ENCODE data around the gene TRAK1. TPM values are rescaled to one million over a fixed set of nuclear protein-coding genes. Genes with fewer than 3 reads are reported as not detected.
A peak's percentile ranks its signal among the peaks of the same experiment; 100 is the strongest.

The TRAK1 gene
- total and polyA plus RNA-seq, 2 donors (not counting 1 experiment from before 2014, with no cell fraction given) = 71.3 to 129 TPM

DNA sequence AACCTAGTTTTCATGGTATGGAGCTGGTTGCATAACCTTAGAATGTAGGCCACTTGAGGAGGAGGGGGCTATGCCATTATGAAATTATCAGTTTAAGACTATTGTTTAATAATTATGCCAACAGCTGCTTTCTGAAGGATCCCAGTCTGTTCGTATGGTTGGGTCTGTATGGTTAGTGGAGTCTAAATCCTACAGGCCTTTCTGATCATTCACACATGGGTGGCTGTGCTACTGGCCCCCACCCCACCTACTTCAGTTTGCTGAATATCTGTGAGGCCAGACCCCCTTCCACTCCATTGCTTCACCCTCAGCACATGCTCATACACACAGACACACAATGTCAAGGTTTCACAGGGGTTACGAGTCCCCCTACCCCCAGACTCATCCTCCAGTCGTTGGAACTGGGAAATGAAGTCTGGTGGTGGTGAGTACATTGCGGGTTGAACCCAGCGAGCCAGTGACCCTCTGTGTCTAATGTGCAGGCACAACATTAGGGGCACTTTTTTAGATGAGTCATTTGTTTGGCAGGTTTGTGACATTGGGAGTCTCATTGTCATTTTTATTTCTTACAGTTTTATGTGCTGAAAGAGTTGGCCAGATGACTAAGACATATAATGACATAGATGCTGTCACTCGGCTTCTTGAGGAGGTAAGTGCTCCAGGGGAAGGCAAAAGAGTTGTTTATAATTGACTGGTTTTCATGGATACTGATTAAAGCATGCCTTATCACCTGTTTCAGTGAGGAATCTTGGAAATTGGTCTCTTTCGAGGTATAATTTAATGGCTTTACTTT, 85.3 kb downstream of the TRAK1 start:
- H3K79me2 ChIP-seq (ENCODE audit: control insufficient read depth, insufficient read depth, low read length) = peaks cover 80% of the 10 kb centered on the region
- no peak for ATAC-seq (ENCODE audit: low read depth)

More for the DNA sequence above, 85.3 kb downstream of the TRAK1 start:
- Mint-ChIP-seq H3K4me1 (peaks cover 46% of the 10 kb centered on the region), H3K4me3 (no peak overlapping the region), H3K9me3 (ENCODE audit: insufficient read depth) (no peaks in the 10 kb centered on the region), H3K27me3 (no peaks in the 10 kb centered on the region), H3K27ac (no peak overlapping the region)
- Histone ChIP-seq H3K9ac (ENCODE audit: low read length) (no peak overlapping the region), H3K4me2 (replicated peaks; ENCODE audit: low read depth, low read length, poor library complexity, severe bottlenecking) (peak overlapping the region; percentile 46), H3K4me3 (ENCODE audit: control extremely low read depth in 1 of 5, extremely low read depth in 1 of 5, insufficient read depth in 1 of 5, low read depth in 2 of 5, low read length in 4 of 5) (no peak overlapping the region), H3K4me1 (ENCODE audit: control insufficient read depth in 2 of 2, insufficient read depth in 2 of 2, low read length in 2 of 2) (peaks cover 43 to 49% of the 10 kb centered on the region in 2 donors), H3K36me3 (replicated peaks in 1 of 2; ENCODE audit: control extremely low read depth in 1 of 2, control insufficient read depth in 1 of 2, extremely low read depth in 1 of 2, insufficient read depth in 2 of 2, low read length in 1 of 2) (peaks cover 0 to 31% of the 10 kb centered on the region in 2 experiments), H3K27me3 (replicated peaks in 1 of 4; ENCODE audit: control extremely low read depth in 1 of 4, control insufficient read depth in 3 of 4, insufficient read depth in 4 of 4, low read length in 3 of 4) (no peaks in the 10 kb centered on the region), H2AFZ (ENCODE audit: insufficient read depth, low read depth, low read length, poor library complexity, severe bottlenecking) (no peak overlapping the region), H3K9me3 (ENCODE audit: control extremely low read depth in 1 of 3, control insufficient read depth in 2 of 3, insufficient read depth in 1 of 3, low read length in 2 of 3) (no peaks in the 10 kb centered on the region), H4K20me1 (ENCODE audit: control insufficient read depth, insufficient read depth, low read length, poor library complexity, severe bottlenecking) (peaks cover 72% of the 10 kb centered on the region), H3K27ac (ENCODE audit: low read length in 2 of 2) (no peak overlapping the region)
- DNase-seq = no peak
- intact Hi-C loops (cut with micrococcal nuclease) = no loop called here
- 92% methylated on average over 5 of the region's 7 CpGs for WGBS (ENCODE audit: insufficient coverage)
- TF ChIP-seq EZH2 (IDR thresholded peaks at IDR 0.05; ENCODE audit: borderline replicate concordance, insufficient read depth, low read depth, low read length, poor library complexity, severe bottlenecking) = no peak
- TF ChIP-seq, protein P1, sequence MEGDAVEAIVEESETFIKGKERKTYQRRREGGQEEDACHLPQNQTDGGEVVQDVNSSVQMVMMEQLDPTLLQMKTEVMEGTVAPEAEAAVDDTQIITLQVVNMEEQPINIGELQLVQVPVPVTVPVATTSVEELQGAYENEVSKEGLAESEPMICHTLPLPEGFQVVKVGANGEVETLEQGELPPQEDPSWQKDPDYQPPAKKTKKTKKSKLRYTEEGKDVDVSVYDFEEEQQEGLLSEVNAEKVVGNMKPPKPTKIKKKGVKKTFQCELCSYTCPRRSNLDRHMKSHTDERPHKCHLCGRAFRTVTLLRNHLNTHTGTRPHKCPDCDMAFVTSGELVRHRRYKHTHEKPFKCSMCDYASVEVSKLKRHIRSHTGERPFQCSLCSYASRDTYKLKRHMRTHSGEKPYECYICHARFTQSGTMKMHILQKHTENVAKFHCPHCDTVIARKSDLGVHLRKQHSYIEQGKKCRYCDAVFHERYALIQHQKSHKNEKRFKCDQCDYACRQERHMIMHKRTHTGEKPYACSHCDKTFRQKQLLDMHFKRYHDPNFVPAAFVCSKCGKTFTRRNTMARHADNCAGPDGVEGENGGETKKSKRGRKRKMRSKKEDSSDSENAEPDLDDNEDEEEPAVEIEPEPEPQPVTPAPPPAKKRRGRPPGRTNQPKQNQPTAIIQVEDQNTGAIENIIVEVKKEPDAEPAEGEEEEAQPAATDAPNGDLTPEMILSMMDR (IDR thresholded peaks at IDR 0.05) = no peak
- POLR2A ChIA-PET = no interaction called here
- CTCF ChIA-PET = interaction anchor here (2.0 to 3.4 kb wide), 2 partner anchors 15 kb away, joined by 8 to 12 read pairs; no protein-coding TSS in a partner anchor

Data from B cell (primary cell).